HG03378 (cell line): ENCODE data around the gene HECW1.

ENCODE experiments used
- ATAC-seq: cut with Tn5 transposase; IDR thresholded peaks from one replicate; pipeline ENCODE4 v1.9.1; 2021; ENCODE audit warnings: mild to moderate bottlenecking, moderate library complexity; ENCODE audit not compliant: unreplicated experiment

Gene HECW1

GRCh38 chr7:43528576-43529354 lies 416.3 kb downstream of the HECW1 start:
- no peak for ATAC-seq

GRCh38 chr7:43530553-43531410 lies 418.3 kb downstream of the HECW1 start:
- no peak for ATAC-seq

DNA sequence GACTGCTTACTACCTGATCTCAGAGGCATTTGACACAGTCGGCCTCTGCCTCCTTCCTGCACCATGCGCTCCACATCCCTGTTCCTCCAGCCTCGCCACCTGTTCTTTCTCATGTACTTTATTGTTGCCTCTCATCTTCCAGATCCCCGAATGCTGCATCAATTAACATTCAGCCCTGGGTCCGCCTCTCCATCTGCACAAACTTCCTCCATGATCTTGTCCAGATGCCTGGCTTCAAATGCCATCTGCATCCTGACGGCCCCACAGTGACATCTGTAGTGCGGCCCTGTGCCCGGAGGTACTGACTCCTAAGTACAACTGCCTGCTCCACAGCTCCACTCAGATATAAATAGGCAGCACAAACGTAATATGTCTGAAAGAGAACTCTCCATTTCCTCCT lies 419.3 kb downstream of the HECW1 start:
- ATAC-seq: no peak

GRCh38 chr7:43533801-43534479 lies 421.5 kb downstream of the HECW1 start:
- ATAC-seq: no peak

- ATAC-seq: no peak
Observed at GRCh38 chr7:43535031-43535451, 422.6 kb downstream of the HECW1 start.

DNA sequence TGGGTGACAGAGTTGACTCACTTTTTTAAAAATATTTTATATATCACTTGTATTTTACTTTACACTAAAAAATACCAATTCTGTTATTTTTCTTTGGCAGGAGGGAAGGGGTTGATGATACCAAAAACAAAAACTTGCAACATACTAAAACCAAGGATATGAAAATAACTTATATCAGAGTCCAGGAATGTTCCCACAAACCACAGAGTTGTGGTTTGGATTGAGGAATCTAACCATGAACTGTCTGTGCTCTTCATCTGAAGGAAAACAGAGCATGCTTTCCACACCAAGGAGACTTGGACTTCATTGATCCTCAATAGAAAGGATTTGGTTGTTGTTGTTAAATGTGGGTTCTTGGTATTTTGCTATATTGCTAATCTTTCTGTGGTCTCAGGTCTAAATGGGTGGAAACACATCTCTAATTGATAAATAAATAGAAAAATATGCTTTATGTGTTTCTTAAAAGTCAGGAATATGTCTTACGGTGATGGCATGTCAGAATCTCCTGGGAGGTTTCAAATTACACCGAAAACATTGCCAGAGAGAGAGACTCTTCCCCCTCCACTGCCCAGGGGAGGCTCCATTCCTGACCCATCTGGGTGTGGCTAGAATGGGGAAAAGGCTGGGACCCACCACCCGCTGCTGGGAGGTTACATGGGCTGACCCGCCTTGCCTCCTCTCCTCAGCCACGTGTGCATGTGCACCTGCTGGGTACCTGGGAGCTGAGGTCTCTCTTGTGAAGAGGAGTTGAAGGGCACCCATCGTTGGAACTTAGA lies 423.6 kb downstream of the HECW1 start:
- ATAC-seq: no peak

- no peak for ATAC-seq
Observed at GRCh38 chr7:43536773-43537172, 424.3 kb downstream of the HECW1 start.

DNA sequence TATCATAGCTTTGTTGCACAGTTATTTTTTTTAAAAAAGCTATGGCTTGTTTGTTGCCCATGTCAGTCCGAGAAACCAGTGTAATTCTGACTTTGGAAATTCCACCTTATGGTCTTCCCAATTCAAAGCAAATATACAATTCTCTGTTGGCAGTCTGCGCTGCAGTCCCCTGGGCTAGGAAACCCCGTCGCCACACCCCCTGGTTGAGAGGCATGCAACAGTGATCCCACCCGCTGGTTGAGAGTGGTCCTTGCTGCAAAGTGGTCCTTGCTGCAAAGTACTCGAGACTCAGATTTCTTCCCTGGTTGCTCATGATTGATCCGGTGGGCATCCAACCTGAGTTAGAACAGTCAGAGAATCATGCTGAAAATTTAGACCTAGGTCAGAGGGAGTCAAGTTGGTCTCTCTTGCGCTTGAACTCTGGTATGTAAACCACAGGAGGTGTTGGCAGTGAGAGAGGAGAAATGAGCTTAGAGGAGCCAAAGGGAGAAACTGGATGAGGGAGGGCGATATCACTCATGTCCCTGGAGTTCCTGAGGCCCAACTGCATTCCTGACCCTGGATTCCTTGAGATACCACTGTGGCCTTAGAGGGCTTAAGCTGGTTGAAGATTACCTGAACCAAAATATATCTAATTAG lies 425.4 kb downstream of the HECW1 start:
- ATAC-seq: no peak

DNA sequence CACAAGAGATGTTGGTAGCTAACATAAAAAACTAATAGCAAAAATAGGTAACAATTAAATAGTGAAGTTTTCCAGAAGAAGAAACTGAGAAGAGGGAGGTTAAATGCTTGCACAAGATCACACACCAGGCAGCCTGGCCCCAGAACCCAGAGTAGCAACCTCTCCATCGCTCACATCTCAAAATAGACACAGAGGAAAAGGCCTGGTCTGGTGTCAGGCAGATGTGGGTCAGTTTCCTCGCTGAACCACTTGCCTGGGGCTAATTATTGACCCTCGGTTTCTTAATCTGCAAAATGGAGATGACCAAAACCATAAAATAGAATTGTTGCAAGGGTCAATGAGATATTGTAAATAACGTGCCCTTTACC lies 425.9 kb downstream of the HECW1 start:
- no peak for ATAC-seq

GRCh38 chr7:43540471-43540870 lies 428.0 kb downstream of the HECW1 start:
- no peak for ATAC-seq

GRCh38 chr7:43542716-43543115 lies 430.3 kb downstream of the HECW1 start:
- ATAC-seq: no peak

DNA sequence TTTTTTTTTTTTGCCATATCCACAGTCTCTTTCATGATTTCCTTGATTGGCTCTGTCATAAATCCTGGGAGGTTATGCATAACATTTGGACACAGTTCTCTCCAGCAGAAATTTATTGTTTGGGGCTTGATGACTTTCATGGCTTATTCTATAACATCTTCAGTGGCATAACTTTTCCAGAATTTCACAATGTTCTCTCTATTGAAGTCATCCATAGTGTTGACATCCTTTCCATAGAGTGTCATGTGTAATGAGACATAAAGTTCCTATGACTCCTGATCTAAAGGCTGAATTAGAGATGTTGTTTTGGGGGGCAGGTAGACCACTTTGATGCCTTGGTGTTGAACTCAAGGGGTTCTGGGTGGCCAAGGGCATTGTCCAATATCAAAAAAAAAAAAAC lies 433.8 kb downstream of the HECW1 start:
- ATAC-seq: no peak

DNA sequence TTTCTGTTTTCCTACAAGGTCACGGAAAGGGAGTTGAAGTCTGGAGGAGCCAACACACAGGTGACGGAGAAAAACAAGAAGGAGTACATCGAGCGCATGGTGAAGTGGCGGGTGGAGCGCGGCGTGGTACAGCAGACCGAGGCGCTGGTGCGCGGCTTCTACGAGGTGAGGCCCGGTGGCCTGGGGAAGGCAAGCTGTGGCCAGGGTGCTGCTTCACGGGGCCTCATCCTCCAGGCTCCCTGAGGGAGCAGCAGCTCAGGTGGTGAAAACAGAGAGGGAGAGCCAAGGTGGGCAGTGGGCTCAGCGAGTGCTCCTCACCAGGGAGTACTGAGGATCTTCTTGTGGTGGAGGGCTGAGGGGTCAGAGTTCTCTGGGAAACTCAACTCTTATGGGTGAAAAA lies 438.0 kb downstream of the HECW1 start:
- ATAC-seq: no peak

DNA sequence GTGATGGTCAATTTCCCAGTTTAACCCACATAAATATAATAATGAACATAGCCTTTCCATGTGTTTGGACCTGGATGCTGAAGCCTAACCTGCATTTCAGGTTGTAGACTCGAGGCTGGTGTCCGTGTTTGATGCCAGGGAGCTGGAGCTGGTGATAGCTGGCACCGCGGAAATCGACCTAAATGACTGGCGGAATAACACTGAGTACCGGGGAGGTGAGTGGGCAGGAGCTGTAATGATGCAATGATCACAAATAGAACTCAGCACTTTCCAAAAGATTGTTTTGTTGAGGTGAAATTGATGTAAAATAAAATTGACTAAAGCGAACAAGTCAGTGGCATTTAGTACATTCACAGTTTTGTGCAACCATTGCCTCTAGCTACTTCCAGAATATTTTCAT lies 439.7 kb downstream of the HECW1 start:
- no peak for ATAC-seq

DNA sequence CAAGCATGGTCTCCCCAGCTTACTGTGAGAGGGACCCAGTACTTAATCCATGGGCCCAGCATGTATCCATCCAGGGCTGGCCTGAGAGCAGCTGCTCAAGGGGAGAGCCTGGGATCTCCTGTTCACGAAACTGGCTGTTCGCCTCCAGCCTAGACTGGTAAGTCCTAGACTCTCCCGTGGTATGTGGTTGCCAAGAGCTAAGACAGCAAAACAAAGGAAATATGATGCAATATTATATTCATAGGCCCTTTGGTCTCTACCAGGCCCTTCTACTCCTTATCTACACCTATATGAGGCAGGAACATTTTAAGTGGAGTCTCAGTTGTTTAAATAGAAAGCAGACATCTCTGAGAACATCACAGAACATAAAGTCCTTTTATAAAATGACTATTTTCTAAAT lies 441.6 kb downstream of the HECW1 start:
- no peak for ATAC-seq

DNA sequence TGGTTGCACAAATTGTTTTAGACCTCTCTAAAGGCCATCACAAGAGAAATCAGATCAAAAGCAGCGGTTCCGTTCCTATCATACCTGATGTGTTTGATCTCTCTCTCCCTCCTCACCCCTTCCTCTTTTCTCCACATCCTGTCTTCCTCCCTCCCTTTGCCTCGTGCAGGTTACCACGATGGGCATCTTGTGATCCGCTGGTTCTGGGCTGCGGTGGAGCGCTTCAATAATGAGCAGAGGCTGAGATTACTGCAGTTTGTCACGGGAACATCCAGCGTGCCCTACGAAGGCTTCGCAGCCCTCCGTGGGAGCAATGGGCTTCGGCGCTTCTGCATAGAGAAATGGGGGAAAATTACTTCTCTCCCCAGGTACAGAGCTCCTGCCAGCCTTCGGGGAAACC lies 442.0 kb downstream of the HECW1 start:
- no peak for ATAC-seq

DNA sequence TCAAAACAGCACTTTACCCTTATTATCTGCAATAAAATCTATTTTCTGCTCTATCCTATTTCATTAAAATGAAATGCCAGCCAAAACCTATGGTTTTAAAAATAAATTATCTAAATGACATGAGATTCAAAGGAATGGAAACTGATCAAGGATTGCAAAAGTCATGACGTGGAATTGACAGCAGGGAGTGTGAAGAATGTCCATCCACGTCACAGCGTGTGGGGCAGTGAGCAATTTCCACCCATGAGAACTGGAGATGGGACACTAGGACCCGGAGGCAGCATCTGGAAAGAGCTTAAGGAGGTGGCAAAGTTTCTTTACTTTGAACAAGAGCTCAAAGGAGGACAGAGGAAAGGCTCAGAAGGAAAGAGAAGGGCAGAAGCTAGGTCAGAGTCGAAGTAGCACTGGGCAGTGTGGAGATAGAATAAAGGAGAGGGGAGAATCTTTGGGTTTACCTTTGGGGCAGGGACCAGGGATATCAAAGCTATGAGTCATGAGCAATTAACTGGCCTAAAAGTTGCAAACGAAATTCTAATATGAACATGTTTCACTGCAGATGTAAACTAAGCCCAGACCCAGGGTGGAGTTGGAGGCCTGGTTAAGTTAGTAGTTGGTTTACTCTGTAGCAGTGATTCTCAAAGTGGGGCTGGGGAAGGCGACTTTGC lies 445.5 kb downstream of the HECW1 start:
- no peak for ATAC-seq

GRCh38 chr7:43559171-43559945 lies 446.9 kb downstream of the HECW1 start:
- no peak for ATAC-seq

DNA sequence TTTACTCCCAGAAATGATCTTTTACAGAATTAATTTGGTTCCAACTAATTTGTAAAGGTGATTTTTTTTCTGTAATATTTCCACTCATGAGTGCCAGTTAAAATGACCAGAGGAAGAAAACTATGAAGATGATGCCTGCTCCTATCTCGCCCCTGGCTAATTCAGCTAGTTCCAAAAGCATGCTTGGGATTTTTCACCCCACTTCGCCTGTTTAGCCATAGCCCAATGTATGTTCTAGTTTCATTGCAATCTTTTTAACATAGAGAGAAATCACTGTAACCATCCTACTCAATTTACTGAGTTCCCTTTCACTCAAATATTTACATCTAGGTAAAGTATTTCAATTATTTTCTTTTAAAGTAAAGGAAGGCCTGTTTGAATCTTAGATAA lies 447.5 kb downstream of the HECW1 start:
- no peak for ATAC-seq
